ENCODE data around the gene NHEJ1.

DNA sequence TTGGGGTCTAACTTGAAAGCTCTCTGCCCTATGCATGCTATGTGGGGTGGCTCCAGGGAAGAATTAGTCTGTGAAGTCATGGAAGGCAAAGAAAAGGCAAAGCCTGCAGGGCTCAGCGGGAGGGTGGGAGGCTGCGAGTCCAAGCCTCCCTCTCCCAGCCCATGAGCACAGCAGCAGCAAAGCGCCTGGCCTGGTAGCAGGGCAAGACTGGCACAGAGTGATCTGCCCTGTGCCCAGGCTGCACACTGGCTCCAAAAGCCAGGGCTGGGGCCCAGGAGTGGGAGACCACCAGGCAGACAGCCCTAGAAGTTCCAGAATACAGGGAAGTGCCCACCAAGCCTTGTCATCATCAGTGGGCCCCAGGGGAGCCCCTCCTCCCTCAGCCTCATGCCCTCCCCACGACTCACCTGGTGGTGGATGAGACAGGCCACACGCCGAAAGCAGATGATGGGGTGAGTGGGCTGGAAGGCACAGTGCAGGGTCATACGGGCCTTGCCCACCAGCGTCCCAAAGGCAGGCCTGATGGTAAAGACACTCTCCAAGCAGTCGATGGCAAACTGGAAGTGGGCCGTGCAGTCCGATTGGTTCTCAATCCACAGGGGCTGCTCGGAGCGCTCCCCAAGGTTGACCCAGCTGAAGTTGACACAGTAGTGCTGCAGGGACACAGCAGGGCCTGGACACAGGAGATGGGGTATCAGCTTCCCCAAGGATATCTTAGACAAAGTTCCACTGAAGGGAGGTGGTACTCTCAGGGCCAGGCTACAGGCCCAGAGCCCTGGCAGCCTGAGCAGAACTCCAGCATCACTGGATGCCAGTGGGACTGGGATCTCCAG is 131.4 kb downstream of the NHEJ1 start:
- TF ChIP-seq, protein P1, sequence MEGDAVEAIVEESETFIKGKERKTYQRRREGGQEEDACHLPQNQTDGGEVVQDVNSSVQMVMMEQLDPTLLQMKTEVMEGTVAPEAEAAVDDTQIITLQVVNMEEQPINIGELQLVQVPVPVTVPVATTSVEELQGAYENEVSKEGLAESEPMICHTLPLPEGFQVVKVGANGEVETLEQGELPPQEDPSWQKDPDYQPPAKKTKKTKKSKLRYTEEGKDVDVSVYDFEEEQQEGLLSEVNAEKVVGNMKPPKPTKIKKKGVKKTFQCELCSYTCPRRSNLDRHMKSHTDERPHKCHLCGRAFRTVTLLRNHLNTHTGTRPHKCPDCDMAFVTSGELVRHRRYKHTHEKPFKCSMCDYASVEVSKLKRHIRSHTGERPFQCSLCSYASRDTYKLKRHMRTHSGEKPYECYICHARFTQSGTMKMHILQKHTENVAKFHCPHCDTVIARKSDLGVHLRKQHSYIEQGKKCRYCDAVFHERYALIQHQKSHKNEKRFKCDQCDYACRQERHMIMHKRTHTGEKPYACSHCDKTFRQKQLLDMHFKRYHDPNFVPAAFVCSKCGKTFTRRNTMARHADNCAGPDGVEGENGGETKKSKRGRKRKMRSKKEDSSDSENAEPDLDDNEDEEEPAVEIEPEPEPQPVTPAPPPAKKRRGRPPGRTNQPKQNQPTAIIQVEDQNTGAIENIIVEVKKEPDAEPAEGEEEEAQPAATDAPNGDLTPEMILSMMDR (IDR thresholded peaks at IDR 0.05) = no peak
- no peak for TF ChIP-seq PRRX2 (CRISPR knock-in tag; IDR thresholded peaks at IDR 0.05)
- TF ChIP-seq TEAD4 (CRISPR knock-in tag; IDR thresholded peaks at IDR 0.05) = no peak
